H7 (cell line): Measurements from ENCODE around the gene MRPL58. TPM values are rescaled to one million over a fixed set of nuclear protein-coding genes. Genes with fewer than 3 reads are reported as not detected.
"Not testable (repeated sequence)": the region's sequence is repeated elsewhere in the genome, so short reads cannot be mapped to it uniquely, and the experiment has no call there.

ENCODE experiments used
- DNase-seq: peaks from one replicate; pipeline ENCODE4 v3.0.0; 2012
- H3K27me3 ChIP-seq: 2 replicates; pipeline ENCODE4 v1.6.0; 2011; ENCODE audit warnings: mild to moderate bottlenecking, low read length; ENCODE audit not compliant: control insufficient read depth, insufficient read depth
- H3K36me3 ChIP-seq: replicated peaks from 2 replicates; pipeline ENCODE4 v1.5.1; 2011; ENCODE audit warnings: low read length; ENCODE audit not compliant: control insufficient read depth, insufficient read depth
- H3K4me3 ChIP-seq: 2 replicates; pipeline ENCODE4 v1.5.1; 2011; ENCODE audit warnings: low read depth, mild to moderate bottlenecking, control low read depth, low read length, moderate library complexity; ENCODE audit not compliant: insufficient read depth
- total RNA-seq: library from RNA; depleted of rRNA; stranded (reverse); fragments of >200 nt; shearing (Covaris generic); gene quantifications from 2 replicates; pipeline ENCODE4 v1.2.3, GENCODE V29; 2014

MRPL58 gene
- total RNA-seq, 1 experiment from 2014 or later = 68.4 TPM

DNA sequence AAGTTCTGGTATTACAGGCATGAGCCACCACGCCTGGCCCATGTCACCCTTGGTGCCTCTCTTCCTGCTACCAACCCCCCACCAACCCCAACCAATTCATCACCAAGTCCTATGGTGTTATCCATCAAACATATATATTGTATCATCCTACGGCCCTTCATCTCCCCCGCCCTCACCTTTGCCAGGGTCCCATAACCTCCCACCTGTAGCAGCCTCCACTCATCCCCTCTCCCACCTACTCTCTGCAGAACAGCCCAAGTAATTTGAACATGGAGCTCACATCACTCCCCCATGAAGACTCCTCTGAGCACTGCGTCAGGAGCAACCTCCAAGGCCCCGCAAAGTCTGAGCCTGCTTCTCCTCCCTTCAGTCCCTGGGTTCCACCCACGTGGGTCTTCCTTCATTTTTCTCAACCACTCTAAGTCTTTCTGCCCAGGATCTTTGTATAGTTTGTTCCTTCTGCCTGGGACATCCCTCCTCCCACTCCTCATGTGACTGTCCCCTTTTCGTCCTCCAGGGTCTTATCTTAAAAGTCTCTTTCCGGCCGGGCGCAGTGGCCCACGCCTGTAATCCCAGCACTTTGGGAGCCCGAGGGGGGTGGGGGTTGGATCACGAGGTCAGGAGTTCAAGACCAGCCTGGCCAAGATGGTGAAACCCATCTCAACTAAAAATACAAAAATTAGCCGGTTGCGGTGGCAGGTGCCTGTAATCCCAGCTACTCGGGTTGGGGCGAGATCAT, 32.9 kb upstream of the MRPL58 start:
- no peak overlapping the region for H3K4me3 ChIP-seq
- peaks cover 13% of the 10 kb centered on the region for H3K27me3 ChIP-seq
- no peak for DNase-seq
- H3K36me3 ChIP-seq = no peaks in the 10 kb centered on the region

DNA sequence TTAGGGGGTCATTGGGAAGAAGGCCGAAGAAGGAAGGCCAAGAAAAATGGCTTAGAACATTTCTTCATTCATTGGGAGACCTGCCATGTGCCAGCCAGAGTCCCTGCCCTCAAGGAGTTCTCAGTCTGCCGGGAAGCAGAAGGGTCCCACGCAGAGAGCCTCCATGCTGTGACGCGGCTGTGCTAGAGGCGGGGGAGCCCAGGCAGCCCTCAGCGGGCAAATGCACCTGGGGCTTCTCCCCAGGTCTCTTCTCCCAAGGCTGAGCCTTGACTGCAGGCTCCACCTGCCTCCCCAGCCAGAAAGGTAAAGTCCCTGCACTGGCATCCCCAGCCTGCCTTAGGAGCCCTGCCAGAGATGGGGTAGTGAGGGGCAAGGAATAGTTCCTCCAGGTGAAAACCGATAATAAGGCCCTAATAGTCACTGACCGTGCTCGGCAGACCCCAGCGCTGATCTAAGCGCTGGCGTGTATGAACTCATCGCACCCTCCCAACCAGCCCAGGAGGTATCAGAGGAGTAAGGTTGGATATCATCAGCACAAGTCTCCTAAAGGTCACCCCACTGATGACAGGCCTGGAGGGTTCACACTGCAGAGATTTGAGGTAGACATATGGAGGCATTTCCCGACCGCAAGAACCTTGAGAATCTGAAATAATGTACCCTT, 31.0 kb upstream of the MRPL58 start:
- Histone ChIP-seq H3K27me3 (peaks cover 5% of the 10 kb centered on the region; the same call in 1 of the 2 replicates), H3K36me3 (no peaks in the 10 kb centered on the region), H3K4me3 (peak overlapping the region; percentile 91)
- peak; percentile 55 for DNase-seq

DNA sequence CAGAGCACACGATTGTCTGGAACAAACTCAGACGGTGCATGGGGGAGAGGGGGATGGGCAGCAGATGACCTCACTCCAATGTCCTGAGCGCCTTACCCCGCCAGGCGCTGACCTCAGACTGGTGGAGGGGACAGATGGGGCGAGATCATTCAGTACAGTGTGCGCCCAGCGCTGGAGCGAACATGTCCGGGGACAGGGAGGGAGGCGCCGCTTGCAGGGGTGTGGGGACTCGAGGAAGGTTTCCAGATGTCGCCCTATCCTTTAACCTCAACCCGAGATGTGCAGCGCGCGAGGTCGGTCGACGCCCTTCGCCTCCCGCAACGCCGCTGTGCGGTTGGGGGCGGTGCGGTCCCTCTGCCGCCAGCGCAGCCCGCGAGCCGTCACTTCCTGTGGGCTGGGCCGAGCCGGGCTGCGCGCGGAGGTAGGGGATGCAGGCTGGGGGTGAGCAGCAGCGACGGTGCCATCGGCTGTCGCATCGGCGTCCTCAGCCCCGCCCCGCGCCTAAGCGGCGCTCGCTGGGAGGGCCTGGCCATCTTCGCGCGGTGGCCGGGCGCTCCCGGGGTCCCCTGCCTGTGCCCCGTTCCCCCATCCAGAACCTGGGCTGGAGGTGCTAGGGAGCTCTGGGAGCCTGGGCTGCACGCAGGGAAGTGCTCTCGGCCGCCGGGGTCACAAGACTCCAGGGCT, 30.3 kb upstream of the MRPL58 start:
- Histone ChIP-seq H3K4me3 (peak overlapping the region; percentile 91), H3K27me3 (peaks cover 5% of the 10 kb centered on the region; the same call in 1 of the 2 replicates), H3K36me3 (no peaks in the 10 kb centered on the region)
- DNase-seq = peak; percentile 97

DNA sequence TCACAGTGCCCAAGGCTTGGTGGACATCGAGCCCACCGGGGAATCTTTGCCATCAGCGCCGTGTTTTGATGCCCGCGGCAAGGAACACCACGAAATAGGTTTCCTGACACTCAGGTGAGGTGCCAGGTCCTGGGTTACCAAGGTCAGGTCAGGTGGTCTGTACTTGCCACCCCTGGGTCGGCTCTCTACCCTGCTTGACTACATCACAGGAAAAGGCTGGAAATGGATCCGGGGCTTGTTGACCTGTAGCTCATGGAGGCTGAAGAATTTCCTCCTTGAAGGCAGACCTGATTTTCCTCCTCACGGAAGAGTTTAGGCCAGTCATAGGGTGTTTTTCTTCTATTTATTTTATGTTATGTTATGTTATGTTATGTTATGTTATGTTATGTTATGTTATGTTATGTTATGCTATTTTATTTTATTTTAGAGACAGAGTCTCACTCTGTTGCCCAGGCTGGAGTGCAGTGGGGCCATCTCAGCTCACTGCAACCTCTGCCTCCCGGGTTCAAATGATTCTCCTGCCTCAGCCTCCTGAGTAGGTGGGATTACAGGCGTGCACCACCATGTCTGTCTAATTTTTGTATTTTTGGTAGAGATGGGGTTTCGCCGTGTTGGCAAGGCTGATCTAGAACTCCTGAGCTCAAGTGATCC, 29.7 kb upstream of the MRPL58 start:
- peak overlapping the region; percentile 91 for H3K4me3 ChIP-seq
- peak; percentile 77 for DNase-seq
- not testable (repeated sequence) for H3K36me3 ChIP-seq, H3K27me3 ChIP-seq

DNA sequence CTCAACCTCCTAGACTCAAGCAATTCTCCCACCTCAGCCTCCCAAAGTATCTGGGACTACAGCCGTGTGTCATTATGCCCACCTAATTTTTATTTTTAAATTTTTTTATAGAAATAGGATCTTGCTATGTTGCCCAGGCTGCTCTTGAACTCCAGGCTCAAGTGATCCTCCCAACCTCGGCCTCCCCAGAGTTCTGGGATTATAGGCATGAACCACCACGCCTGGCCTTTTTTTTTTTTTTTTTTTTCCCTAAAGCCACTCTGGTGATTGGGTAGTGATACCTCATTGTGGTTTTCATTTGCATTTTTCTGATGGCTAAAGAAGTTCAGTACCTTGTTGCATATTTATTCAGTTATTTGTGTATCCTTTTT, 26.3 kb upstream of the MRPL58 start:
- Histone ChIP-seq H3K36me3 (no peaks in the 10 kb centered on the region), H3K4me3 (no peak overlapping the region), H3K27me3 (peaks cover 3% of the 10 kb centered on the region; the same call in 1 of the 2 replicates)
- no peak for DNase-seq

DNA sequence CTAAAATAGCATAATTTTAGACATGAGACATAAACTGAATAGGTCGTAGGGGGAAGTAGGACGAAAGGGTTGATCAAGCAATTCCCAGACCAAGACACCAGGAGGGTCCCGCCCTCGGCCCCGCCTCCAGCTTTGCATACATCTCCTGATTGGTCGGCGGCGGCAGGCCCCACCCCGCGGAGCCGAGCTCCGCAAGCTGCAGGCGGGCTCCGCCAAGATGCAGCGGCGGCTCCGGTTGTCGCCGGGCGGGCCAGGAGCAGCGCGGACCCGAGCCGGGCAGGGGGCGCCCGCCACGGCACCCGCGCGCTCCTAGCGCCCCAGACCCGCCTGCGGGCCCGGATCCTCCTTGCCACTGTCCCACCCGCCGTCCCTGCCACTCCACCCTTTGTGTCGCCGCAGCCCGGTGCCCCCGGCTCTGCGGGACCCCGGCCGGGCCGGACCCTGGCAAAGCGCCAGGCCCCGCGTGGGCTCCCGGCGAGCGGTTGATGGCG, 25.0 kb upstream of the MRPL58 start, which contains the start of gene CDR2L:
TSS of gene CDR2L (plus strand) at position 215 of the 491 bp plus-strand sequence. CDS start 412 bp downstream, outside the sequence.
- H3K4me3 ChIP-seq = peak within 1 kb of the TSS; percentile 84
- peak; percentile 99 for DNase-seq
- no peaks in the 10 kb centered on the region for H3K27me3 ChIP-seq
- no peaks in the 10 kb centered on the region for H3K36me3 ChIP-seq

DNA sequence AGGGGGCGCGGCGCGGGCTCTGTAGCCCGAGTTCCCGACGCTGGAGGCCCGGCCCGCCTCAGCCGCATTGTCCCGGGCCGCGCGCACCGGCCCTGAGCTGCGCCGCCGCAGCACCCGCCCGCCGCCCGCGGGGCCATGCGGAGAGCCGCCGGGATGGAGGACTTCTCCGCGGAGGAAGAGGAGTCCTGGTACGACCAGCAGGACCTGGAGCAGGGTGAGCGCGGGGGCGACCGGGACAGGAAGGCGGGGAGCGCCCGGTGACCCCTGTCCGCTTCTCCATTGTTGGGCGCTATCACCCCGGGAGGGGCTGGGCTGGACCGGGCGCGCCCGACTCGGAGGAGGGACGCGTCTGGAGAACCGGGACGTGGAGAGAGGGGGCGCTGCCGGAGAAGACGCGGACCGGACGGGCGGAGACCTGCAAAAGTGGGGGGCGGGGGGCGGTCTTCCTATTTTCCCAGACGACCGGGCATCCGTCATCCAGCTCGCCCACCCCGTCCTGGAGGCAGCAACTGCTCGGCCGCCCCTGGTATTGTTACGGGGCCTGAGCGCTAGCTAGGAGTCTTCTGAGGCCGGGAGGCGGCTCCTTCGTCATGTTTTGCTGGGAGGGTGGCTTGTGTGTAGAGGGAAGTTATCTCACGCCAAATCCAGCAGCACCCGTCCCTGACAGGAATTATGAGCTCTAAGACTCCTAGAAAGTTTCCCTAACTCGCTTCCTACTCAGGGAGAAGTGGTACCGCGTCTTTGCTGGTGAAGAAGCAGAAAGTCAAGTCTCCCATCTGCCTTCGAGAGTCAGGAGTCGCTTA, 24.4 kb upstream of the MRPL58 start:
- Histone ChIP-seq H3K4me3 (peak overlapping the region; percentile 84), H3K27me3 (no peaks in the 10 kb centered on the region), H3K36me3 (no peaks in the 10 kb centered on the region)
- DNase-seq = peak; percentile 91

DNA sequence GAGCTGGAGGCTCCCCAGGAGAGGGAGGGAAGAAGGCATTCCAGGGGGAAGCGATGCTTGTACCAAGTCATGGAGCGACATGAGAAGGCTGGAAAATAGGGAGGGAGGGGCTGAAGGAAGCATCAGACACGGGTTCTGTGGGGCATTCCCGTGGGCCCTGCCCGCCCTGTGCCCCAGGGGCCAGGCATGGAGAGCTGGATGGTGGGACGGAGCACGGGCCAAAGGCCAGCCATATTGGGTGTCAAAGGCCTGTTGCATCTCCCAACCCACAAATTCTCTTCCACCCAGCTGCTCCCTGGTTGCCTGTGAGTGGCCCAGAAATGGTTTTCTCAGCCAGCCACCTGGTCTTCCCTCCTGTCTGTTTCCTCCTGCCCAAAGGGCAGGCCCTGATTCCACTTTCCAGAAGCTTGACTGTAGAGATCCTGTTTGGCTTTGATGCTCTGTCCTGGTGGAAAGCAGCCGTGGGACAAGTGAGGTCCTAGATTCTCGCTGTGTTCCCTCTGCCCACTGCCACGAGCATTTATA, 21.8 kb upstream of the MRPL58 start:
- no peaks in the 10 kb centered on the region for H3K27me3 ChIP-seq
- no peak overlapping the region for H3K4me3 ChIP-seq
- no peaks in the 10 kb centered on the region for H3K36me3 ChIP-seq
- no peak for DNase-seq

DNA sequence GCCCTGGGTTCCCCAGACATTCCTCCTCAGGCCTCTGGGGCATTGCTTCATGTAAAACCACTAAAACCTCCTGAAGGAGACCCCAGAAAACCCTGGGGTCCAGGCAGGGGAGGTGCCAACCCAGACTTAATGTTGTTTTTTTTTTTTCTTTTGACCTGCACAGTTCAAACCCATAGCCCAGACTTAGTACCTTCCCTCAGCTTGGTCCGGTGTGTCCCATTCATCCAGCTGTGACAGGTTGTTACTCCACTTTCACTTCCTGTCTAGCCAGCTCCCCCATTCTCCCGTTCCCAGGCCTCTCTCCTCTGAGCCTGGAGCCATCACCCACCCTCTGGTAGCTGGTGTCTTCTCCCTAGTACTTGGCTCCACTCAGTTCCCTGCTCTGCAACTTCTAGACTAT, 20.2 kb upstream of the MRPL58 start:
- Histone ChIP-seq H3K27me3 (no peaks in the 10 kb centered on the region), H3K36me3 (no peaks in the 10 kb centered on the region), H3K4me3 (no peak overlapping the region)
- no peak for DNase-seq

DNA sequence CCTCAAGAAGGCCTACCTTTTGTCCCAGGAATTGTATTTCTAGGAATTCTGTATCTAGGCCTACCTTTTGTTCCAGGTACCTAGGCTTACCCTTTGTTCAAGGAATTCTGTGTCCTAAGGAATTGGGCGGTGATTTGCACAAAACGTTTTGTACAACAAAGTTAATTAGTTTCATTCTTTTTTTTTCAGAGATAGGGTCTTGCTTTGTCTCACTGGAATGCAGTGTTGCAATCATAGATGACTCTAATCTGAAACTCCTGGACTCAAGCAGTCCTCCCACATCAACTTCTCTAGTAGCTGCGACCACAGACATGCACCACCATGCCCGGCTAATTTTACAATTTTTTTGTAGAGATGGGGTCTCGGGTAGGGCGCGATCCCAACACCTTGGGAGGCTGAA, 18.0 kb upstream of the MRPL58 start:
- H3K27me3 ChIP-seq = no peaks in the 10 kb centered on the region
- no peak overlapping the region for H3K4me3 ChIP-seq
- no peak for DNase-seq
- H3K36me3 ChIP-seq = no peaks in the 10 kb centered on the region

DNA sequence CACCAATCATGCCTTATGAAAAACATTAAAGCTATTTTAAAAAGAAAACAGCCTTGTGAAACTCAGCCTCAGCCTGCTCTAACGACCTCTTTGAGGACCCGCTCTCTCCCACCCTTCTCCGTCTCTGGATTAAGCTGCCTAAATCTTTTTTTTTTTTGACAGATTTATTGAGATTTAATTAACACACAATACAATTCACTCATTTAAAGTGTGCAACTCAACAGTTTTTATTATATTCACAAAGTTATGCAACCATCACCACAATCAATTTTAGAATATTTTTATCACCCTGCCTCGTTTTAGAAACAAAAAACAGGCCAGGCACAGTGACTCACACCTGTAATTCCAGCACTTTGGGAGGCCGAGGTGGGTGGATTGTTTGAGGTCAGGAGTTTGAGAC, 16.6 kb upstream of the MRPL58 start:
- H3K4me3 ChIP-seq = no peak overlapping the region
- no peaks in the 10 kb centered on the region; the same call in 1 of the 2 replicates for H3K36me3 ChIP-seq
- no peaks in the 10 kb centered on the region for H3K27me3 ChIP-seq
- no peak for DNase-seq

DNA sequence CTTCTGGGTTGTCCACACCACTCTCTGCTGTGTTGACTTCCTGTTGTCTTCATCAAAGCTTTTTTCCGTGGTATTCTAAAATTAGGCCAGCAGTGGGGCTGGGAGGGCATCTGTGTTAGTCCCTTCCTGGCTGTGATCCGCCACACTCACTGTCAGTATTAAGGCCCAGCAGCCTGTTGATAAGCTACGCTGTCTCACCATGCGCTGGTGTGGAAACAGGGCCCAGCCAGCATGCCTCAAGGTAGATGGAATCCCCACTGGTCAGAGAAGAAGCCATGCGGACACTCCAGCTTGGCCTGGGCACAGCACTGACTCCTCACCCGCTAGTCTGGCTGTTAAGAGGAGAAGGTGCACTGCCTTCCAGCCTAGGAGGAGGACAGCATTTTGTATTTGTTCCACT, 13.7 kb upstream of the MRPL58 start:
- H3K27me3 ChIP-seq = no peaks in the 10 kb centered on the region
- H3K36me3 ChIP-seq = peaks cover 3% of the 10 kb centered on the region
- DNase-seq = no peak
- H3K4me3 ChIP-seq = no peak overlapping the region

DNA sequence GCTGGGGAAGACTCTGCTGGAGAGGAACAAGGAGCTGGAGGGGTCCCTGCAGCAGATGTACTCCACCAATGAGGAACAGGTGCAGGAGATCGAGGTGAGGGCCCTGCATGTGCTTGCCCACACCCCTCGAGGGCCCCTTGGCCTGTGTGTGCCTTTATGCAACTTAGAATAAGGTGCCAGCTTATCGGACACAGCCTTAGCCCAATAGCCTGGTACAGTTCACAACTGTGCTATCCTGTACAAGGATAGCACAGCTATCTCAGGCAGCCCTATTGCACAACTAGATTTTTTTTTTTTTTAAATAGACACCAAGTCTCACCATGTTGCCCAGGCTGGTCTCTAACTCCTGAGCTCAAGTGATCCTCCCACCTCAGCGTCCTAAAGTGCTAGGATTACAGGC, 12.9 kb upstream of the MRPL58 start:
- H3K36me3 ChIP-seq = peaks cover 3% of the 10 kb centered on the region
- no peaks in the 10 kb centered on the region for H3K27me3 ChIP-seq
- no peak for DNase-seq
- H3K4me3 ChIP-seq = no peak overlapping the region
